ENCODE measurements around the gene PTPRT.
A peak's percentile ranks its signal among the peaks of the same experiment; 100 is the strongest.

Gene PTPRT

DNA sequence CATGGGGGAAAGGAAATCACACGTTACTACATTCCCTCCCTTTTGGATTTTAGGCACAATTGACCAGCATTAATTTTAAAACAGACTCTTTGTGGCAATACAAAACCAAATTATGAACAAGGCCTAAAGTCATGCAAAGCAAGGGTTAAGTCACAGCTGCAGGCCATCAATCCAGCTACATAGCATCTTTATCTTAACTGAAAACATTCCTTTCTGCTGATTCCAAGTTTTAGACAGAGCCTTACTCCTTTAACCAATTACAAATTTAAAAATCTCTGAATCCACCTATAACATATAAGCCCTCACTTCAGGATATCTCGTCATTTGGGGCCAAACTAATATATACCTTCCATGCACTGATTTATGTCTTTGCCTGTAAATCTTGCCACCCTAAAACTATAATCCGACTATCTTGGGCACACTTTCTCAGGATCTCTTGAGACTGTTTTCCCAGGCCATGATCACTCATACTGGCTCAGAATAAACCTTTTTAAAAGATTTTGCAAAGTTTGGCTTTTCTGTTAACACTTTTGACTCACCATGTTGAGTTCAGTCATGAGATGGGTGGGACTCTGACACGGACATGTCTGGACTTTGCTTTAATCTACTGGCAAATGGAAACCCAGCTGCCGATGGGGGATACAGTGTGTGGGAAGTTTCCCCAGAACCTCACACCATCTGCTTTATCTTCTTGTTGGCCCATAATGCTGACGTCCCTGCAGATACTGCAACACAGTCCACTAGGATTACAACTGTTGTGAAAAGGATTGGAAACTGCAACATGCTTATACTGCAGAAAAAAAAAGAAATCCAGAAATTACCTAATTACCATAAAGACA, 757.0 kb downstream of the PTPRT start:
- H3K27me3 ChIP-seq: no peaks in the 10 kb centered on the region
- peak in 1 of 2 donors; percentile 37 for DNase-seq

DNA sequence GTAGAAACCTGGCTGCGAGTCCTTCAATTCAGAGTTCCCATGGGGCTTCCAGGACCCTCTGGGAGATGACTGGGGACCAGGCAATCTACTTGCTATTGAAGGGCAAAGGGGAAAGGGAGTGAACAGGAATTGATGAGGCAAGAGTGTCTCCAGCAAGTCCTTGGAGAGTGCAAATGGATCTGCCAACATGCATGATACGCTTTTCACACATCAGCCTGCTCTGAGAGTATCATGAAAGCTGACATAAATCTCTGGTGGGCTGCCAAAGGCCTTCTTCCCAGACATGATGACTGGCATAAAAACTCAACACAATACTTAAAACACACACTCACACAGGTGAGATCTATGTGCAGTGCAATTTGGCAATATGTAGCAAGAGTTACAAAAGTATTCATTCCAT, 759.1 kb downstream of the PTPRT start:
- H3K36me3 ChIP-seq: no peaks in the 10 kb centered on the region
- H3K27me3 ChIP-seq: no peaks in the 10 kb centered on the region
- TF ChIP-seq, protein P1, sequence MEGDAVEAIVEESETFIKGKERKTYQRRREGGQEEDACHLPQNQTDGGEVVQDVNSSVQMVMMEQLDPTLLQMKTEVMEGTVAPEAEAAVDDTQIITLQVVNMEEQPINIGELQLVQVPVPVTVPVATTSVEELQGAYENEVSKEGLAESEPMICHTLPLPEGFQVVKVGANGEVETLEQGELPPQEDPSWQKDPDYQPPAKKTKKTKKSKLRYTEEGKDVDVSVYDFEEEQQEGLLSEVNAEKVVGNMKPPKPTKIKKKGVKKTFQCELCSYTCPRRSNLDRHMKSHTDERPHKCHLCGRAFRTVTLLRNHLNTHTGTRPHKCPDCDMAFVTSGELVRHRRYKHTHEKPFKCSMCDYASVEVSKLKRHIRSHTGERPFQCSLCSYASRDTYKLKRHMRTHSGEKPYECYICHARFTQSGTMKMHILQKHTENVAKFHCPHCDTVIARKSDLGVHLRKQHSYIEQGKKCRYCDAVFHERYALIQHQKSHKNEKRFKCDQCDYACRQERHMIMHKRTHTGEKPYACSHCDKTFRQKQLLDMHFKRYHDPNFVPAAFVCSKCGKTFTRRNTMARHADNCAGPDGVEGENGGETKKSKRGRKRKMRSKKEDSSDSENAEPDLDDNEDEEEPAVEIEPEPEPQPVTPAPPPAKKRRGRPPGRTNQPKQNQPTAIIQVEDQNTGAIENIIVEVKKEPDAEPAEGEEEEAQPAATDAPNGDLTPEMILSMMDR (IDR thresholded peaks at IDR 0.05): no peak
- intact Hi-C loops (cut with DNase I; ENCODE audit: low total_unique reads): no loop called here
- H3K27ac ChIP-seq: no peak overlapping the region
- H3K4me1 ChIP-seq: no peaks in the 10 kb centered on the region
- H3K4me3 ChIP-seq: no peak overlapping the region
- H3K9me3 ChIP-seq: no peaks in the 10 kb centered on the region
- no peak for DNase-seq

More for the DNA sequence above, 757.0 kb downstream of the PTPRT start:
- TF ChIP-seq, protein P1 (IDR thresholded peaks at IDR 0.05): no peak
- H3K4me3 ChIP-seq: no peak overlapping the region
- intact Hi-C loops (cut with DNase I; ENCODE audit: low total_unique reads): no loop called here
- no peak overlapping the region for H3K27ac ChIP-seq
- H3K9me3 ChIP-seq: no peaks in the 10 kb centered on the region
- no peaks in the 10 kb centered on the region for H3K36me3 ChIP-seq
- no peaks in the 10 kb centered on the region for H3K4me1 ChIP-seq

DNA sequence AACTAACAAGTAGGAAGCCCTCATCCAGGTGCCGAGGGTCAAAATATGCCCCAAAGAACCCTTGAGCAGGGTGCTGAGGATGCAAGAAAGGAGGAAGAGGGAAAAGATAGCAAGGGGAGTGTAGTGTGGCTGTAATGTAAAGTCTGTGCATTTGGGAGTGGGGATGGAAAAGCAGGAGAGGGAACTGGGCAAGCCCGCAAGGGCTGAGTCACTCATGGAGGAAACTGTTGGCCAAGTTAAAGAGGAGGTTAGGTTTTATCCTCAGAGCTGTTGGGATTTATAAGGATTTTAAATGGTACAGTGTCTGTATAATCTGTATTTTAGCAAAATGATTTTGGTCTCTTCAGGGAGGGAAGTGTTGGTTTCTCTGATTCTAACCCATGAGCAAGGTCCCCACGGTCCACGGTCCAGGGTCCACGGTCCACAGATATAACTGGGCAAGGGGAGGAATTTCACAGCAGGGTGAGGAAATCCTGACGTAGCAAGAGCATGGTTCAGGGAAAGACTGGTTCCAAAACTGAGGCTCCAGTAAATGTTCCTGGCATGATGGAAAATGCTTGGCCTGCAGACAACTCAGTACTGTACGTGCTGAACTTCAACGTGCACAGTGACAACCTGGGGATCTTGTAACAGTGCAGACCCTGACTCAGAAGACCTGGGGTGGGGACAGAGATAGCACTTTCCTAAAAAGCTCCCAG, 759.8 kb downstream of the PTPRT start:
- Histone ChIP-seq H3K27ac (no peak overlapping the region), H3K9me3 (no peaks in the 10 kb centered on the region), H3K4me3 (no peak overlapping the region), H3K27me3 (no peaks in the 10 kb centered on the region), H3K36me3 (no peaks in the 10 kb centered on the region), H3K4me1 (no peaks in the 10 kb centered on the region)
- intact Hi-C loops (cut with DNase I; ENCODE audit: low total_unique reads): no loop called here
- no peak for DNase-seq
- TF ChIP-seq, protein P1 (IDR thresholded peaks at IDR 0.05): no peak

DNA sequence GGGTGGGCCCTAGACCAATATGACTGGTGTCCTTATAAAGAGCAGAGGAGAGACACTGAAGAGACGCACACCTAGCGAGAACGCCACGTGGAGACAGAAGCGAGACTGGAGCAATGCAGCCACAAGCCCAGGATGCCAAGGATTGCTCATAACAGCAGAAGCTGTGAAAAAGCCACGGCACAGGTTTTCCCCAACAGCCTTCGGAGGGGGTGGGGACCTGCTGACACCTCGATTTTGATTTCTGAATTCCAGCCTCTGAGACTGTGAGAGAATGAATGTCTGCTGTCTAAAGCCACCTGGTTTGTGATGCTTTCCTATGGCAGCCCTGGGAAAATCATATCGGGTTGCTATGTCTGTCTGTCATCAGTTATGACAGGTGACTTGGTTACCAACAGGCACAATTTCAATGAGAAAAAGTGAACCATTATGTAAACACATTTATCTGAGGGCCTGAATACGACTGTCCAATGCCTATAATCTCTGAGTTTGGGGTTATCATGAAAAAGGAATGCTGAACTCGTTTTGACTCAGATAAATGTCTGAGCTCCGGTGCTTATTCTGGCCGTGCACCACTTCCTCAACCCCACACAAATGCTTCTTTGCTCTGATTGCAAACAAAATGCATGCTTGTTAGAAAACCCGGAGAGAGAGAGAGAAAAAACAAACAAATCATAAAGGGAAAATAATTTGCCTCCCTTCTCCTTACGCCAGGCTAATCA, 769.7 kb downstream of the PTPRT start:
- intact Hi-C loops (cut with DNase I; ENCODE audit: low total_unique reads): no loop called here
- no peaks in the 10 kb centered on the region for H3K27me3 ChIP-seq
- DNase-seq: no peak
- no peak overlapping the region for H3K27ac ChIP-seq
- H3K4me3 ChIP-seq: no peak overlapping the region
- H3K4me1 ChIP-seq: no peaks in the 10 kb centered on the region
- no peaks in the 10 kb centered on the region for H3K9me3 ChIP-seq
- TF ChIP-seq, protein P1 (IDR thresholded peaks at IDR 0.05): no peak
- H3K36me3 ChIP-seq: no peaks in the 10 kb centered on the region

DNA sequence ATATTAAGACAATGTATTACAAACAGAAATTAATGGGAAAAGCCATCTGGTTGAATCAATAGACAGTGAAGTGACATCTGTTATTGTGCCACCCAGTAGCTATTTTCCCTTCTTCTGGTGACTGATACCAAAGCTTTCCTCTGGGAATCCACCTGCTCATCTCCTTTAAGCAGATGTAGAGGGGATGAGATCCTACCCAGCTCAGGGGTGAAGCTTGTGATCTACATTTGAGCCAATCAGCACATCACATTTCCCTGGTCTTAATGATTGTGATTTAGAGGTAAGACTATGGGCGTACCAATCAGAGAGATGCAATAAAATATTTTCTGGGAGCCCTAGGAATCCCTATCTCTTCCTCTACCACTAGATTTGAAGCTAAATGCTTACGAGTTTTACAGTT, 782.9 kb downstream of the PTPRT start:
- H3K36me3 ChIP-seq: no peaks in the 10 kb centered on the region
- no peaks in the 10 kb centered on the region for H3K9me3 ChIP-seq
- H3K4me1 ChIP-seq: no peaks in the 10 kb centered on the region
- no peak overlapping the region for H3K27ac ChIP-seq
- no peak overlapping the region for H3K4me3 ChIP-seq
- intact Hi-C loops (cut with DNase I; ENCODE audit: low total_unique reads): no loop called here
- TF ChIP-seq, protein P1 (IDR thresholded peaks at IDR 0.05): no peak
- DNase-seq: no peak
- H3K27me3 ChIP-seq: no peaks in the 10 kb centered on the region
